HCT116 (cell line): ENCODE measurements around the gene SLC25A21. TPM values are rescaled to one million over a fixed set of nuclear protein-coding genes. Genes with fewer than 3 reads are reported as not detected.

Experiments used
- ATAC-seq: fragments of 200-7000 bp; cut with Tn5 transposase; 2 replicates; pipeline ENCODE4 v1.9.1; 2020; ENCODE audit warnings: mild to moderate bottlenecking, moderate library complexity
- BruUV-seq: library from RNA; stranded (reverse); fragments of 400-500 nt; replicated peaks from 2 replicates; lab custom pipeline; 2021; lab: Mats Ljungman, UMichigan
- CTCF ChIA-PET: fragments of 300-600 bp; sonication (Branson Sonifier 250); formaldehyde crosslinking; loops from one replicate; lab custom pipeline; 2021; ENCODE audit warnings: antibody characterized with exemption; lab: Charles Lee
- POLR2A ChIA-PET: fragments of 300-600, 350-600 bp; sonication (Branson Sonifier 250); formaldehyde crosslinking; loops from one replicate; lab custom pipeline; 2021; ENCODE audit warnings: antibody characterized with exemption; lab: Charles Lee
- RAD21 ChIA-PET, 2 experiments: fragments of 300-600 bp; sonication (Branson Sonifier 250); formaldehyde crosslinking; loops; one replicate each; lab custom pipeline; 2023; ENCODE audit warnings: low total read pairs in 2 of 2; ENCODE audit not compliant: uncharacterized antibody in 2 of 2, unreplicated experiment in 2 of 2, low non-redundant PET in 1 of 2; lab: Charles Lee
- DNase-seq: peaks from one replicate; pipeline ENCODE4 v3.0.0-alpha.2; 2010; ENCODE audit warnings: low read depth, low spot score
- H2AFZ ChIP-seq: fragments of 200-600 bp; shearing (Covaris generic), sonication (generic); 2 replicates; pipeline ENCODE4 v1.6.1; 2017; ENCODE audit warnings: low read depth, mixed run types, mixed read lengths, antibody characterized with exemption, low read length; ENCODE audit not compliant: poor library complexity, severe bottlenecking
- H3K27ac ChIP-seq: 2 replicates; pipeline ENCODE4 v1.5.1; 2012; ENCODE audit warnings: low read depth, low read length
- H3K27me3 ChIP-seq: fragments of 200-600 bp; sonication (generic); 2 replicates; pipeline ENCODE4 v1.6.1; 2016; ENCODE audit warnings: mixed run types, low read length, mixed read lengths; ENCODE audit not compliant: insufficient read depth
- H3K36me3 ChIP-seq, 2 experiments: fragments of 200-500 bp in 1 of 2; fragments of 200-600 bp in 1 of 2; sonication (Bioruptor generic) in 1 of 2; sonication (generic) in 1 of 2; 2 replicates each; pipeline versions ENCODE4 v1.5.1 to v1.6.1; 2014 to 2016; ENCODE audit warnings: low read length in 2 of 2, inconsistent platforms in 1 of 2, mixed read lengths in 1 of 2, mixed run types in 1 of 2; ENCODE audit not compliant: insufficient read depth in 2 of 2, control insufficient read depth in 1 of 2
- H3K4me1 ChIP-seq, 2 experiments: fragments of 200-600 bp in 1 of 2; sonication (generic) in 1 of 2; 2 replicates each; pipeline versions ENCODE4 v1.5.1 to v1.6.1; 2012 to 2017; ENCODE audit warnings: low read length in 2 of 2, inconsistent platforms in 1 of 2, mild to moderate bottlenecking in 1 of 2, mixed read lengths in 1 of 2, mixed run types in 1 of 2, moderate library complexity in 1 of 2; ENCODE audit not compliant: insufficient read depth in 2 of 2, control insufficient read depth in 1 of 2
- H3K4me2 ChIP-seq: fragments of 200-600 bp; sonication (generic); 2 replicates; pipeline ENCODE4 v1.6.1; 2017; ENCODE audit warnings: mixed run types, low read length, mixed read lengths
- H3K4me3 ChIP-seq, 2 experiments: fragments of 200-600 bp in 1 of 2; sonication (generic) in 1 of 2; replicated peaks in 1 of 2; 2 replicates each; pipeline ENCODE4 v1.5.1; 2011 to 2016; ENCODE audit warnings: low read length in 2 of 2, control low read depth in 1 of 2, low read depth in 1 of 2, mild to moderate bottlenecking in 1 of 2, mixed read lengths in 1 of 2, mixed run types in 1 of 2
- H3K79me2 ChIP-seq: fragments of 200-600 bp; sonication (generic); 2 replicates; pipeline ENCODE4 v1.6.1; 2017; ENCODE audit warnings: mild to moderate bottlenecking, mixed run types, low read length, moderate library complexity, mixed read lengths; ENCODE audit not compliant: insufficient read depth
- H3K9ac ChIP-seq: fragments of 200-600 bp; sonication (generic); 2 replicates; pipeline ENCODE4 v1.6.1; 2016; ENCODE audit warnings: low read length, mixed read lengths
- H3K9me2 ChIP-seq: fragments of 200-600 bp; sonication (generic), shearing (Covaris generic); 2 replicates; pipeline ENCODE4 v1.6.1; 2017; ENCODE audit warnings: mixed run types, mild to moderate bottlenecking, moderate library complexity; ENCODE audit not compliant: insufficient read depth
- H3K9me3 ChIP-seq, 2 experiments: fragments of 200-500 bp in 1 of 2; fragments of 200-600 bp in 1 of 2; sonication (Bioruptor generic) in 1 of 2; sonication (generic) in 1 of 2; 2 replicates each; pipeline ENCODE4 v1.6.1; 2014 to 2017; ENCODE audit warnings: low read length in 2 of 2, mixed read lengths in 2 of 2, inconsistent platforms in 1 of 2, low read depth in 1 of 2, mild to moderate bottlenecking in 1 of 2, mixed run types in 1 of 2, moderate library complexity in 1 of 2; ENCODE audit not compliant: control insufficient read depth in 1 of 2, insufficient read depth in 1 of 2
- H4K20me1 ChIP-seq: fragments of 200-600 bp; sonication (generic), shearing (Covaris generic); 2 replicates; pipeline ENCODE4 v1.6.1; 2017; ENCODE audit warnings: mixed run types, mild to moderate bottlenecking, moderate library complexity; ENCODE audit not compliant: insufficient read depth
- CBX3 ChIP-seq: IDR thresholded peaks from 2 replicates; pipeline ENCODE4 v1.6.1; 2012; ENCODE audit warnings: low read depth
- EZH2 ChIP-seq: fragments of 200-600 bp; sonication (generic); IDR thresholded peaks from 2 replicates; pipeline ENCODE4 v1.6.1; 2017; ENCODE audit warnings: antibody characterized with exemption, mixed run types
- FOSL1 ChIP-seq: IDR thresholded peaks from 2 replicates; pipeline ENCODE4 v1.6.1; 2012; ENCODE audit warnings: low read depth
- POLR2A ChIP-seq: IDR thresholded peaks from 2 replicates; pipeline ENCODE4 v1.7.0; 2011; ENCODE audit warnings: borderline replicate concordance; ENCODE audit not compliant: insufficient read depth, insufficient read length; ENCODE audit errors: extremely low read depth
- SIN3A ChIP-seq: IDR thresholded peaks from 2 replicates; pipeline ENCODE4 v1.6.1; 2012; ENCODE audit warnings: low read depth
- YY1 ChIP-seq: IDR thresholded peaks from 2 replicates; pipeline ENCODE4 v1.6.1; 2011; ENCODE audit warnings: low read length, low read depth, moderate library complexity, mild to moderate bottlenecking; ENCODE audit not compliant: insufficient replicate concordance; ENCODE audit errors: extremely low read depth
- ZNF274 ChIP-seq: fragments of 200-500 bp; sonication (Bioruptor generic); IDR thresholded peaks from 2 replicates; pipeline ENCODE4 v1.6.1; 2014; ENCODE audit warnings: mild to moderate bottlenecking, low read depth, low read length, inconsistent platforms
- intact Hi-C: fragments of 100-400 bp; cut with micrococcal nuclease; formaldehyde crosslinking; loops from 2 replicates; pipeline ENCODE4 v1.10.0; 2022
- total RNA-seq: library from RNA; stranded (reverse); gene quantifications from one replicate; pipeline ENCODE4 v1.2.1, GENCODE V29; 2021; ENCODE audit not compliant: unreplicated experiment
- TF ChIP-seq, protein P1 (sequence below): IDR thresholded peaks from 2 replicates; pipeline ENCODE4 v1.6.1; 2012
- TF ChIP-seq, protein P2 (sequence below): IDR thresholded peaks from 2 replicates; pipeline ENCODE4 v1.6.1; 2012; ENCODE audit warnings: low read depth

Gene SLC25A21
- total RNA-seq, 1 experiment from 2014 or later: 3.5 TPM

DNA sequence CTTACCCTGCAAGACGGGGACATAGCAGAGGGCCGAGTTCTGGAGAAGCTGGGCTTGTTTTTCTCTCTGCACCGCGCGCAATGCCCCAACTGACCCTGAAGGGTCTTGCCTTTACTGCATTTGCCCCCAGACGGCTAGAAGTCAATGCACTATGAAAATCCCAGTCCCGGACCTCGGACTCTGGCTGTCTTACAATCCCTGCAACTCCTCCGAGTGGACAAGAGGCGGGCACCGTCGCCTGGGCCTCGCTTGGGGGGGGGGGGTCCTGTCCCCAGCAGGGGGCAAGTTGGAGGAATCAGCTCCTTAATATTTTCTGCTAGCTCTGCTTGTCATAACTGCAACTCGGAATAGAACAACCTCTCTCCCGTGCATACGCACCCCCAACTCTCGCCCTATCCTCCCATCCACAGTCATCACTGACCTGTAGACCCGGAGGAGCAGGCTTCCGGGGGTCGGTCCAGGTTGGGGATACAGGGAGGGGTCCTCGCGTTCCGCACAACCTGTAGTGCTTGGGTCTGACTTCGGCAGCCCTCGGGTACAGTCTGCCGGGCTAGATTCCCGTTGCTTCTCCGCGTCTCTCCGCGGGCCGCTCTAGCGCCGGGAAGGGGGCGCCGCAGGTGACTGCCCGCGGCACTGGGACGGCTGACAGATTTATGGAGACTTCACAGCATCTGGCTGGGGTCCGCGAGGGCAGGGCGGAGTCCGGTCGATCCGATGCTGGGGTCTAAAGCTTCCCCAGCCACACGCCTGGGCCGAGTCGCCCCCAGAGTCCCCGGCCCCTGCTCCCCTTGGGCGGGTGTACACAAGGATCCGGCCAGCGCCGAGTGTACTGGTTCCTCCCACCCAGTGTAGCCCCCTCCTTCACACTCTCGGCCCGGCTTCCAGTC, 514.0 kb downstream of the SLC25A21 start:
- H3K4me2 ChIP-seq: no peak overlapping the region
- no peaks in the 10 kb centered on the region for H3K9me2 ChIP-seq
- peaks cover 9 to 21% of the 10 kb centered on the region in 2 experiments; a peak in 3 of 4 replicates for H3K4me1 ChIP-seq
- no peaks in the 10 kb centered on the region for H3K79me2 ChIP-seq
- DNase-seq (no peak), ATAC-seq (no peak)
- H2AFZ ChIP-seq: no peak overlapping the region
- ChIA-PET POLR2A (no interaction called here), RAD21 (no interaction called here), CTCF (no interaction called here)
- H3K9me3 ChIP-seq: no peaks in the 10 kb centered on the region
- H3K4me3 ChIP-seq: no peak overlapping the region
- TF ChIP-seq EZH2 (no peak), POLR2A (no peak), ZNF274 (no peak), YY1 (no peak), FOSL1 (no peak), CBX3 (no peak), SIN3A (no peak)
- TF ChIP-seq, protein P1, sequence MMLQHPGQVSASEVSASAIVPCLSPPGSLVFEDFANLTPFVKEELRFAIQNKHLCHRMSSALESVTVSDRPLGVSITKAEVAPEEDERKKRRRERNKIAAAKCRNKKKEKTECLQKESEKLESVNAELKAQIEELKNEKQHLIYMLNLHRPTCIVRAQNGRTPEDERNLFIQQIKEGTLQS: no peak
- TF ChIP-seq, protein P2, sequence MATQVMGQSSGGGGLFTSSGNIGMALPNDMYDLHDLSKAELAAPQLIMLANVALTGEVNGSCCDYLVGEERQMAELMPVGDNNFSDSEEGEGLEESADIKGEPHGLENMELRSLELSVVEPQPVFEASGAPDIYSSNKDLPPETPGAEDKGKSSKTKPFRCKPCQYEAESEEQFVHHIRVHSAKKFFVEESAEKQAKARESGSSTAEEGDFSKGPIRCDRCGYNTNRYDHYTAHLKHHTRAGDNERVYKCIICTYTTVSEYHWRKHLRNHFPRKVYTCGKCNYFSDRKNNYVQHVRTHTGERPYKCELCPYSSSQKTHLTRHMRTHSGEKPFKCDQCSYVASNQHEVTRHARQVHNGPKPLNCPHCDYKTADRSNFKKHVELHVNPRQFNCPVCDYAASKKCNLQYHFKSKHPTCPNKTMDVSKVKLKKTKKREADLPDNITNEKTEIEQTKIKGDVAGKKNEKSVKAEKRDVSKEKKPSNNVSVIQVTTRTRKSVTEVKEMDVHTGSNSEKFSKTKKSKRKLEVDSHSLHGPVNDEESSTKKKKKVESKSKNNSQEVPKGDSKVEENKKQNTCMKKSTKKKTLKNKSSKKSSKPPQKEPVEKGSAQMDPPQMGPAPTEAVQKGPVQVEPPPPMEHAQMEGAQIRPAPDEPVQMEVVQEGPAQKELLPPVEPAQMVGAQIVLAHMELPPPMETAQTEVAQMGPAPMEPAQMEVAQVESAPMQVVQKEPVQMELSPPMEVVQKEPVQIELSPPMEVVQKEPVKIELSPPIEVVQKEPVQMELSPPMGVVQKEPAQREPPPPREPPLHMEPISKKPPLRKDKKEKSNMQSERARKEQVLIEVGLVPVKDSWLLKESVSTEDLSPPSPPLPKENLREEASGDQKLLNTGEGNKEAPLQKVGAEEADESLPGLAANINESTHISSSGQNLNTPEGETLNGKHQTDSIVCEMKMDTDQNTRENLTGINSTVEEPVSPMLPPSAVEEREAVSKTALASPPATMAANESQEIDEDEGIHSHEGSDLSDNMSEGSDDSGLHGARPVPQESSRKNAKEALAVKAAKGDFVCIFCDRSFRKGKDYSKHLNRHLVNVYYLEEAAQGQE: no peak
- intact Hi-C loops: no loop called here
- H3K27me3 ChIP-seq: no peaks in the 10 kb centered on the region
- no TSS peak for BruUV-seq
- no peaks in the 10 kb centered on the region for H3K36me3 ChIP-seq
- no peak overlapping the region for H3K9ac ChIP-seq
- H3K27ac ChIP-seq: no peak overlapping the region
- H4K20me1 ChIP-seq: no peaks in the 10 kb centered on the region
